GM12892 (cell line): ENCODE measurements around the gene CDH13.
A peak's percentile ranks its signal among the peaks of the same experiment; 100 is the strongest.

Source experiments
- DNase-seq: peaks from one replicate; pipeline ENCODE4 v3.0.0; 2011; ENCODE audit not compliant: insufficient read length
- FAIRE-seq: peaks from 2 replicates; lab custom pipeline; 2011; peaks lifted over from hg19 to GRCh38; lab: Jason Lieb, UNC
- POLR2A ChIP-seq: IDR thresholded peaks from 2 replicates; pipeline ENCODE4 v1.6.1; 2011; ENCODE audit warnings: low read depth, low read length, control low read depth
- POLR2AphosphoS5 ChIP-seq: IDR thresholded peaks from 2 replicates; pipeline ENCODE4 v1.6.1; 2011; ENCODE audit warnings: low read depth, low read length, control low read depth
- TAF1 ChIP-seq: IDR thresholded peaks from 2 replicates; pipeline ENCODE4 v1.6.1; 2011; ENCODE audit warnings: low read depth, mild to moderate bottlenecking, control low read depth, low read length, borderline replicate concordance

Gene CDH13

GRCh38 chr16:82657786-82658185 is 31.0 kb downstream of the CDH13 start:
- TF ChIP-seq TAF1 (no peak), POLR2A (no peak), POLR2AphosphoS5 (no peak)
- FAIRE-seq: no peak
- DNase-seq: no peak

DNA sequence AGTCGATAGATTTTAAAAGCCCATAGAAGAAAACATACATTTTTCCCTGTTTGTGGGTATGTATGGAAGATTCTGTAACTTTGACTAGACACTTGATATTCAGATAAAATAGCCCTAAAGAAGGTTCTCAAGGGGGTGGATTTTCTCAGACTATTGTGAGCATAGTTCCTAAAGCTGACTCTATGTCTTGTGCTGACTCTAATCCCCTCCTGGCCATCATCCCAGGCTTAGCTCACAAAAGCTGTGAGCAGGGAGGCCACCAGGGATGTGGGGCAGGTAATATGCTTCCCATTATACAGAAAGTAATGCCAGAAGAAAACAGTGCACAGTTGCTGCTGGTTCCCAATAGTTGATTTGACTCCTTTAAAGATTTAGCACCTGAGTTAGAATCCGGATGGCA is 32.0 kb downstream of the CDH13 start:
- FAIRE-seq: no peak
- no peak for TF ChIP-seq TAF1
- DNase-seq: no peak

- DNase-seq: no peak
- FAIRE-seq: no peak
- TF ChIP-seq TAF1 (no peak), POLR2A (no peak), POLR2AphosphoS5 (no peak)
Measured at GRCh38 chr16:82660075-82660645, 33.4 kb downstream of the CDH13 start.

DNA sequence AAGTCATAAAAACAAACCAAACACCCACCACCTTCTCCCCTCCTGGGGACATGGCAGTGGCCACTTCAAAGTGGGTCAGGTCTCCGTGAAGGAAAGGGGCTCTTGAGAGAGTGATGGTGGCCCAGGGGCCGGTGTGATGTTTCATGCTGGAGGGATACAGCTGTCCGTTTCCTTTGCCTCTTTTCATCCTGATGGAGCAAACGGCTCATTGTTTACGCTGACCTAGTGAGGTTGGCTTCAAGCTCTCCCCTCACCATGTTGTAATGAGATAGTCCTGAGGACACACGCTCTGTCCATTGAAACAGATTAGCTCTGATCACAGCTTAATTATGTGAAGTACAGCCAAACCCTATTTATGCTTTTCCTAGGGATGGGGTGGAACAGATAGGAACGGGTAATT is 34.2 kb downstream of the CDH13 start:
- FAIRE-seq: peak; percentile 30
- TF ChIP-seq TAF1 (no peak), POLR2A (no peak), POLR2AphosphoS5 (no peak)
- no peak for DNase-seq

GRCh38 chr16:82664181-82664580 is 37.4 kb downstream of the CDH13 start:
- TF ChIP-seq TAF1: no peak
- FAIRE-seq: no peak
- DNase-seq: no peak

DNA sequence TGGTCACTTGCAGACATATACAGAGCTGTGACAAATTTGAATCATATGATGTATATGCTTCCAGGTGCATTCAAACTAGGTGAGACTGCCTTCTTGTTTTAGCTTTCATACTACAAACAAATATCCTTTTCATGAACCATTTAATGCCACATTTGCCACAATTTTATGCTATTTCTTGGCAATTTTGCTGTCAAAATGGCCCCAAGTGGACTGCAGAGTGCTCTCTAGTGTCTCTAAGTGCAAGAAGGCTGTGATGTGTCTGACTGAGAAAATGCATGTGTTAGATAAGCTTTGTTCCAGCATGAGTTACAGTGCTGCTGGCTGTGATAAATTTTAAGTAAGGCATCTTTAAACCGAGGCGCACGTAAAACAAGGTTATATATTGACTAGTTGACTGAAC is 38.3 kb downstream of the CDH13 start:
- DNase-seq: no peak
- no peak for FAIRE-seq
- TF ChIP-seq TAF1: no peak
- no peak for TF ChIP-seq POLR2AphosphoS5
- TF ChIP-seq POLR2A: no peak

- DNase-seq: no peak
- no peak for FAIRE-seq
- no peak for TF ChIP-seq POLR2AphosphoS5
- no peak for TF ChIP-seq TAF1
- TF ChIP-seq POLR2A: no peak
Measured at GRCh38 chr16:82667437-82667836, 40.7 kb downstream of the CDH13 start.

DNA sequence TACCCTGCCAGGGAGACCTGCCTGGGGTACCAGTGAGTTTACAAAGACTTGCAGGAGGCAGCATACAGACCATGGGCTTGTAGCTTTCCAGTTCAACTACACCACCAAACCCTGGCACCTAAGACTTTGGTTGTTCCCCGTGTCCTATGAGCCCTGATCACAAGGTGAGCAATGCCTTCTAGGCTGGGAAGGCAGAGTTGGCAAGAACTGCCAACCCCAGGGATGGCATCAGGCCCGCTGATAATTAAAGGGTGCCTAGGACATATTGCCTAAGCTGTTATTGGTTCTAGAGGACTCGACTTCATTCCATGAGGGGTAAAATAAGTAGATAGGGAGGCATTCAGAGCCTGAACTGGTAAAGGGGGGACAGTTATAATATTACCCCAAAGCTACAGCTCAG is 41.3 kb downstream of the CDH13 start:
- TF ChIP-seq POLR2AphosphoS5 (no peak), TAF1 (no peak), POLR2A (no peak)
- DNase-seq: no peak
- no peak for FAIRE-seq

DNA sequence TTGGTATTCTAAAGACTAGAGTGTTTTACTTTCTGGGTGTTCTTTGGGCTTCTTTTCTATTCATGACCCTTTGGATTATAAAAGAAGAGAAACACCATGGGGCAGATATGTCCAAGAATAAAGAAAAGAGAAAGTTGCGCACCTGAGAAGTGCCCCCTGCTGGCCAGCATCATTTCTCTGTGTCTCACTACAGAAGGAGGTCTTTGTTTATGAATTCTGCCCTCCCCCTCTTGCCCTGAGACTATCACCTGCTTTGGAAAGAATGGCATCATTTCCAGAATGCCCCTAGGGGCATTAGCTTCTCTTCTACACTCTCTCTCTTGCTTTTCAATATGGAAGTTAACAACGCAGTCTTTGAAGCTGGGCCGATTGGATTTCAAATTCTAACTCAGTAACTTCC is 45.0 kb downstream of the CDH13 start:
- no peak for FAIRE-seq
- TF ChIP-seq POLR2A (no peak), TAF1 (no peak), POLR2AphosphoS5 (no peak)
- DNase-seq: no peak

- FAIRE-seq (no peak), DNase-seq (no peak)
- TF ChIP-seq TAF1 (no peak), POLR2A (no peak), POLR2AphosphoS5 (no peak)
Measured at GRCh38 chr16:82672676-82673075, 45.9 kb downstream of the CDH13 start.

DNA sequence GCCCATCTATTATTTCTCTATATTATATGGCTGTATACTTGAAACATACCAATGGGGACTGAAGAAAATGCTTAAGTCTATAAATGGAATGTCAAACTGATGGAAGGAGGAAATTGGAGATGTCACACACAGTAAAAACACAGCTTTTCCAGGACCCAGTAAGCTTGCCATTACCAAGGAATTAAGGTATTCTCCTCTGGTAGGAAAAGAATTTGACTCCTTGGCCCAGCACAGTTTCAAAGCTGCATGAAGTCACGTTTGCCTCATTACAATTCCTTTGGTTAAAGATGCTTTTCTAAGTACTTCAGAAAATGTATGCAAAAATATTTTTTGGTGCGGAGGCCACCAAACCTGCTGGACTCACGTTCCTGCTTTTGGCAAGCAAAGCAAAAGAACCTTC is 48.5 kb downstream of the CDH13 start:
- no peak for FAIRE-seq
- no peak for TF ChIP-seq POLR2AphosphoS5
- TF ChIP-seq TAF1: no peak
- no peak for TF ChIP-seq POLR2A
- DNase-seq: no peak

DNA sequence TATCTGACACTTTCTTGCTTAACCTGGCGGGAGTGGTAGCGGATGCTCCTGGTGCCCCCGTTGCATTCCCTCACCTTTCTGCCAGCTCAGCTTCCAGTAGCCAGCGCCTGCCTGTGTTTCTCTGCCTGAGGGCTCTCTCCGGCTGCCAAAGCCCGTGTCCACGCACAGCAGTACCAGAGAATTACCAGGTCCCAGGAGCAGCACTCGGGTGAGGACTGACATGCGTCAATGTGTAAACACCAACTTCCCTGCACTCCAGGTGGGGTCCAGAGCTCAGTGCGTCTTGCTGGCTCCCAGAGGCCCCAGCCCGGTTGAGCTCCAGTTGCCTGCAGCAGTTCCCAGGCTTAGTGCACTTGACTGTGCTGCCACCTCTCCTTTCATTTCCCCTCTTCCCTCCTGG is 54.8 kb downstream of the CDH13 start:
- DNase-seq: no peak
- FAIRE-seq: no peak
- TF ChIP-seq TAF1 (no peak), POLR2A (no peak), POLR2AphosphoS5 (no peak)

DNA sequence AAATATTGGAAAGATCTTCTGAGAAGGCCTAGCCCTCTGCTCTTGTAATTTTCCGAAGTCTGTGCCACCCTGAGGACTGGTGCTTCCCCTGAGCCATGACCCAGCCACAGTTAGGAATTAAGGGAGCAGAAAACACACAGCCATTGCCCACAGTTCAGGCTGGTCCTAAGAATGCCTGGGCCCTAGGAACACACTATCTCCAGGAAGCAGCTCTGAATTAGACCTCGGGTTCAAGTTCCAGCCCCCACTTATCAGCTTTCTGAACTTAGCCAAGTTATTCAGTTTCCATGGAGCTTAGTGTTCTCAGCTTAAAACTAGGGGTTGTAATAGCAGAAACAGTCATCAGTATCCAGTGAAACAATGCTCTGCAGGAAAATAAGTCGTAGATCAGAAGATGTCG is 56.0 kb downstream of the CDH13 start:
- no peak for FAIRE-seq
- DNase-seq: no peak
- TF ChIP-seq POLR2A (no peak), POLR2AphosphoS5 (no peak), TAF1 (no peak)
